H9 (cell line): ENCODE measurements around the gene ENPEP. TPM values are rescaled to one million over a fixed set of nuclear protein-coding genes. Genes with fewer than 3 reads are reported as not detected.

ENCODE experiments used
- DNase-seq: peaks from one replicate; pipeline ENCODE4 v3.0.0-alpha.2; 2017
- H2AFZ ChIP-seq: one replicate; pipeline ENCODE4 v1.6.1; 2013; ENCODE audit warnings: mild to moderate bottlenecking, low read length, control low read depth, moderate library complexity
- H2AK5ac ChIP-seq: 2 replicates; pipeline ENCODE4 v1.6.1; 2013; ENCODE audit warnings: low read length, control low read depth, mixed read lengths; ENCODE audit not compliant: insufficient read length
- H2BK120ac ChIP-seq: one replicate; pipeline ENCODE4 v1.6.1; 2013; ENCODE audit warnings: low read depth, mild to moderate bottlenecking, low read length, control low read depth, inconsistent platforms; ENCODE audit not compliant: poor library complexity, severe bottlenecking
- H2BK12ac ChIP-seq: 2 replicates; pipeline ENCODE4 v1.6.1; 2013; ENCODE audit warnings: low read length, control low read depth, mixed read lengths, low read depth; ENCODE audit not compliant: insufficient read length
- H2BK15ac ChIP-seq: 2 replicates; pipeline ENCODE4 v1.6.1; 2013; ENCODE audit warnings: low read depth, low read length, control low read depth
- H2BK20ac ChIP-seq: one replicate; pipeline ENCODE4 v1.6.1; 2013; ENCODE audit warnings: low read depth, mild to moderate bottlenecking, low read length, control low read depth, inconsistent platforms; ENCODE audit not compliant: poor library complexity, severe bottlenecking
- H2BK5ac ChIP-seq: 2 replicates; pipeline ENCODE4 v1.6.1; 2013; ENCODE audit warnings: low read length, control low read depth, mixed read lengths; ENCODE audit not compliant: insufficient read length
- H3K14ac ChIP-seq: 2 replicates; pipeline ENCODE4 v1.6.1; 2013; ENCODE audit warnings: low read length, control low read depth; ENCODE audit not compliant: insufficient read depth
- H3K18ac ChIP-seq: 2 replicates; pipeline ENCODE4 v1.6.1; 2013; ENCODE audit warnings: low read depth, mild to moderate bottlenecking, mixed read lengths, low read length, control low read depth; ENCODE audit not compliant: insufficient read length
- H3K23ac ChIP-seq: 2 replicates; pipeline ENCODE4 v1.6.1; 2013; ENCODE audit warnings: low read length, control low read depth, mixed read lengths, low read depth; ENCODE audit not compliant: insufficient read length
- H3K23me2 ChIP-seq: 2 replicates; pipeline ENCODE4 v1.6.1; 2013; ENCODE audit warnings: low read depth, mild to moderate bottlenecking, mixed read lengths, low read length, control low read depth; ENCODE audit not compliant: insufficient read length, poor library complexity, severe bottlenecking
- H3K27ac ChIP-seq: 2 replicates; pipeline ENCODE4 v1.5.1; 2013; ENCODE audit warnings: low read length, control low read depth, mixed read lengths, low read depth; ENCODE audit not compliant: insufficient read length
- H3K27me3 ChIP-seq: 2 replicates; pipeline ENCODE4 v1.6.1; 2013; ENCODE audit warnings: low read length, control low read depth, inconsistent platforms; ENCODE audit not compliant: insufficient read depth
- H3K4ac ChIP-seq: 2 replicates; pipeline ENCODE4 v1.6.1; 2013; ENCODE audit warnings: low read depth, mild to moderate bottlenecking, control low read depth, inconsistent platforms, low read length, moderate library complexity
- H3K4me1 ChIP-seq: 2 replicates; pipeline ENCODE4 v1.6.1; 2013; ENCODE audit warnings: low read length, control low read depth, inconsistent platforms; ENCODE audit not compliant: insufficient read depth
- H3K4me2 ChIP-seq: 2 replicates; pipeline ENCODE4 v1.6.1; 2013; ENCODE audit warnings: low read length, control low read depth, mixed read lengths; ENCODE audit not compliant: insufficient read length, insufficient read depth
- H3K56ac ChIP-seq: 2 replicates; pipeline ENCODE4 v1.6.1; 2013; ENCODE audit warnings: low read depth, mild to moderate bottlenecking, mixed read lengths, low read length, control low read depth; ENCODE audit not compliant: insufficient read length
- H3K79me1 ChIP-seq: 2 replicates; pipeline ENCODE4 v1.6.1; 2013; ENCODE audit warnings: low read depth, mild to moderate bottlenecking, moderate library complexity, low read length, control low read depth, inconsistent platforms; ENCODE audit not compliant: insufficient read depth, poor library complexity, severe bottlenecking
- H3K79me2 ChIP-seq: 2 replicates; pipeline ENCODE4 v1.6.1; 2013; ENCODE audit warnings: low read length, control low read depth, inconsistent platforms; ENCODE audit not compliant: insufficient read depth
- H3K9ac ChIP-seq: 2 replicates; pipeline ENCODE4 v1.6.1; 2013; ENCODE audit warnings: low read length, control low read depth, mixed read lengths; ENCODE audit not compliant: insufficient read length; ENCODE audit errors: extremely low read depth
- H3K9me3 ChIP-seq: one replicate; pipeline ENCODE4 v1.6.1; 2013; ENCODE audit warnings: low read depth, low read length, inconsistent platforms; ENCODE audit not compliant: control insufficient read depth
- H3T11ph ChIP-seq: one replicate; pipeline ENCODE4 v1.6.1; 2013; ENCODE audit warnings: mild to moderate bottlenecking, low read length, control low read depth, inconsistent platforms
- H4K20me1 ChIP-seq: one replicate; pipeline ENCODE4 v1.6.1; 2013; ENCODE audit not compliant: control insufficient read depth, insufficient read length, insufficient read depth
- H4K5ac ChIP-seq: 2 replicates; pipeline ENCODE4 v1.6.1; 2013; ENCODE audit warnings: low read depth, mild to moderate bottlenecking, mixed read lengths, low read length, control low read depth; ENCODE audit not compliant: insufficient read length
- H4K8ac ChIP-seq: replicated peaks from 2 replicates; pipeline ENCODE4 v1.6.1; 2013; ENCODE audit warnings: low read length, control low read depth, mixed read lengths, low read depth; ENCODE audit not compliant: insufficient read length
- H4K91ac ChIP-seq: 2 replicates; pipeline ENCODE4 v1.6.1; 2013; ENCODE audit warnings: low read depth, mild to moderate bottlenecking, moderate library complexity, mixed read lengths, low read length, control low read depth; ENCODE audit not compliant: insufficient read length
- H3K27ac Mint-ChIP-seq, 3 experiments: 2 replicates in 2 of 3; 3 replicates in 1 of 3; pipeline ENCODE4 v1.8.0; 2020 to 2021; ENCODE audit warnings: mixed read lengths in 3 of 3, mild to moderate bottlenecking in 1 of 3, moderate library complexity in 1 of 3
- H3K27me3 Mint-ChIP-seq: 2 replicates; pipeline ENCODE4 v1.8.0; 2021; ENCODE audit warnings: low read depth, mild to moderate bottlenecking, moderate library complexity, mixed read lengths
- H3K36me3 Mint-ChIP-seq, 3 experiments: 2 replicates in 2 of 3; 3 replicates in 1 of 3; pipeline ENCODE4 v1.8.0; 2020 to 2021; ENCODE audit warnings: low read depth in 3 of 3, mixed read lengths in 3 of 3; ENCODE audit not compliant: insufficient read depth in 1 of 3
- H3K4me1 Mint-ChIP-seq, 2 experiments: 2 replicates each; pipeline ENCODE4 v1.8.0; 2020; ENCODE audit warnings: mixed read lengths in 2 of 2
- H3K4me3 Mint-ChIP-seq, 2 experiments: 2 replicates in 1 of 2; 3 replicates in 1 of 2; pipeline ENCODE4 v1.8.0; 2020 to 2021; ENCODE audit warnings: mild to moderate bottlenecking in 2 of 2, mixed read lengths in 2 of 2, moderate library complexity in 1 of 2
- H3K9me3 Mint-ChIP-seq, 2 experiments: 2 replicates in 1 of 2; 3 replicates in 1 of 2; pipeline ENCODE4 v1.8.0; 2020; ENCODE audit warnings: mild to moderate bottlenecking in 2 of 2, mixed read lengths in 2 of 2, moderate library complexity in 1 of 2
- WGBS: extraction: QIAGEN DNeasy Blood & Tissue Kit; methylation state at CpG from one replicate; pipeline ENCODE4 v1.1.7; 2013; ENCODE audit warnings: missing lambda C conversion rate, low lambda C conversion rate, mixed read lengths; ENCODE audit not compliant: insufficient read length; ENCODE audit errors: extremely low coverage; 5-methylcytosine and 5-hydroxymethylcytosine counted together
- total RNA-seq: library from RNA; stranded (reverse); gene quantifications from 2 replicates; pipeline ENCODE4 v1.2.1, GENCODE V29; 2021
- TF ChIP-seq, protein P1 (sequence below): fragments of 200-600 bp; sonication (generic); conservative IDR thresholded peaks from 3 replicates; pipeline ENCODE4 v1.8.0; 2021; ENCODE audit warnings: antibody characterized with exemption, mild to moderate bottlenecking

The ENPEP gene
- total RNA-seq, 1 experiment from 2014 or later: 0.44 TPM

DNA sequence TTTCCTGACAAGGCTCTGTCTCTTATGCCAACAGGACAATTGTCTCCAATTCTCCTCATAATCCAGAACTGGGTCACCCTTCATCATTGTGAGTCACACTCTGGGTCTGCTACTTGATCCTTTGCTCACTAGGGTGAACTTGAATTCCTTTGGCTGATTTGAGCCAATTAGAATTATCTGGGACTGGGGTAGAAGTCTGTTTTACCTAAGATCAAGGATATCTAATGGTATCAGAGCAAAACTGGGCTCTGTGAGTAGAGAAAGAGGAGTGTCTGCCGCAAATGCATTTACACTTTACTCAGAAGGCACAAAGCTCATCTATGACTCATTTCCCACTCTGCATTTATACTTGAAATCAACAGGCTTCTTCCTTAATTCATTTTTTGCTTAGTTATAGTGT lies 74.3 kb downstream of the ENPEP start:
- no peak overlapping the region for H2BK120ac ChIP-seq
- H3K4me3 Mint-ChIP-seq: no peak overlapping the region
- no CpG with 5 or more reads among the region's 1 CpG for WGBS
- no peaks in the 10 kb centered on the region; the same call in 1 of the 2 replicates for H3K27me3 Mint-ChIP-seq
- no peak overlapping the region for H3K56ac ChIP-seq
- H3K9me3 Mint-ChIP-seq: no peaks in the 10 kb centered on the region
- DNase-seq: no peak
- H3K14ac ChIP-seq: no peak overlapping the region
- no peaks in the 10 kb centered on the region for H4K20me1 ChIP-seq
- H2AFZ ChIP-seq: no peak overlapping the region
- no peak overlapping the region for H4K5ac ChIP-seq
- H2AK5ac ChIP-seq: no peak overlapping the region
- H2BK5ac ChIP-seq: no peak overlapping the region
- H4K91ac ChIP-seq: no peak overlapping the region
- H3K79me1 ChIP-seq: no peaks in the 10 kb centered on the region
- no peak overlapping the region for H3K9ac ChIP-seq
- no peak overlapping the region for H3K27ac ChIP-seq
- H3K79me2 ChIP-seq: no peaks in the 10 kb centered on the region
- peaks cover 5% of the 10 kb centered on the region in 2 experiments for H3K4me1 Mint-ChIP-seq
- H3K23me2 ChIP-seq: no peaks in the 10 kb centered on the region
- H2BK12ac ChIP-seq: no peak overlapping the region
- H3K27me3 ChIP-seq: no peaks in the 10 kb centered on the region
- H4K8ac ChIP-seq: no peak overlapping the region
- H3T11ph ChIP-seq: no peak overlapping the region
- H2BK20ac ChIP-seq: no peak overlapping the region
- H3K27ac Mint-ChIP-seq: no peak overlapping the region
- no peak overlapping the region for H3K18ac ChIP-seq
- H3K23ac ChIP-seq: no peak overlapping the region
- H2BK15ac ChIP-seq: no peak overlapping the region
- TF ChIP-seq, protein P1, sequence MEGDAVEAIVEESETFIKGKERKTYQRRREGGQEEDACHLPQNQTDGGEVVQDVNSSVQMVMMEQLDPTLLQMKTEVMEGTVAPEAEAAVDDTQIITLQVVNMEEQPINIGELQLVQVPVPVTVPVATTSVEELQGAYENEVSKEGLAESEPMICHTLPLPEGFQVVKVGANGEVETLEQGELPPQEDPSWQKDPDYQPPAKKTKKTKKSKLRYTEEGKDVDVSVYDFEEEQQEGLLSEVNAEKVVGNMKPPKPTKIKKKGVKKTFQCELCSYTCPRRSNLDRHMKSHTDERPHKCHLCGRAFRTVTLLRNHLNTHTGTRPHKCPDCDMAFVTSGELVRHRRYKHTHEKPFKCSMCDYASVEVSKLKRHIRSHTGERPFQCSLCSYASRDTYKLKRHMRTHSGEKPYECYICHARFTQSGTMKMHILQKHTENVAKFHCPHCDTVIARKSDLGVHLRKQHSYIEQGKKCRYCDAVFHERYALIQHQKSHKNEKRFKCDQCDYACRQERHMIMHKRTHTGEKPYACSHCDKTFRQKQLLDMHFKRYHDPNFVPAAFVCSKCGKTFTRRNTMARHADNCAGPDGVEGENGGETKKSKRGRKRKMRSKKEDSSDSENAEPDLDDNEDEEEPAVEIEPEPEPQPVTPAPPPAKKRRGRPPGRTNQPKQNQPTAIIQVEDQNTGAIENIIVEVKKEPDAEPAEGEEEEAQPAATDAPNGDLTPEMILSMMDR: no peak
- no peaks in the 10 kb centered on the region for H3K4me1 ChIP-seq
- H3K4me2 ChIP-seq: no peak overlapping the region
- no peak overlapping the region for H3K4ac ChIP-seq
- H3K36me3 Mint-ChIP-seq: no peaks in the 10 kb centered on the region
- no peaks in the 10 kb centered on the region for H3K9me3 ChIP-seq
